Measurements from ENCODE around the gene SORCS2. TPM values are rescaled to one million over a fixed set of nuclear protein-coding genes. Genes with fewer than 3 reads are reported as not detected.

The SORCS2 gene
- total RNA-seq, 1 experiment from 2014 or later, result not detected

DNA sequence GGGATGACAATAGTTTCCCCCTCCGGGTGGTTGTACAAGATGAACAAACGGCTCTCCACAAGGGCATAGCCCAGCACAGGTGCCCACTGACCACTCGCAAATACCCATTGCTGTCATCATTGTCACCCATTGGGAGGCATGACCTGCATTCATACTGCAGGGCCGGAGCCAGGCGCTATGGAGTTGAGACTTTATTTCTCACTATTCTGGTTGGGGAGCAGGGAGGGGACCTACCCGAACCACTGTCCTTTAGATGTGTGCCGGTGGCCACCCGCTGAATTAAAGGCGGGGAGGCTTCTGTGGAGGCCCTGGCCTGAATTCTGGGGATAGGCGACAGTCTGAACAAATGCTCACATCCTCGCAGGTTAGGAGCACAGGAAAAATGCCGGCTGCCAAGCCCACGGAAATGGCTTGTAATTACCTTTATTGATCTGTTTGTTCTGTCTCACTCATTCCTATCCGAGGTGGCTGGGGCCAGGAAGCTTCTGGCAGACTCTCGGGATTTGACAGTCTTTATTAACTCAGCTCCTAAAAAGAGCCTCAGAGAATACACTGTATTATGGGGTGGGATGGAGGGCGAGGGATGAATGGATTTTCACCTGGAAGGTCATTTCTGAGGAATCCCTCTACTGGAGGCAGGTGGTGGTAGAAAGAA, 367.5 kb downstream of the SORCS2 start:
- Mint-ChIP-seq H3K27ac (ENCODE audit: low read depth, unreplicated experiment) (no peak overlapping the region), H3K27me3 (ENCODE audit: insufficient read depth, unreplicated experiment) (no peaks in the 10 kb centered on the region), H3K9me3 (ENCODE audit: unreplicated experiment) (no peaks in the 10 kb centered on the region), H3K4me3 (ENCODE audit: unreplicated experiment) (no peak overlapping the region), H3K36me3 (ENCODE audit: insufficient read depth, unreplicated experiment) (no peaks in the 10 kb centered on the region), H3K4me1 (ENCODE audit: insufficient read depth, unreplicated experiment) (peaks cover 12% of the 10 kb centered on the region)
- CTCF ChIA-PET, result interaction anchor here (0.6 kb wide), 1 partner anchor 471 kb away, joined by 3 read pairs; no protein-coding TSS in a partner anchor
- DNase-seq (ENCODE audit: unreplicated experiment), result no peak
- POLR2A ChIA-PET, result no interaction called here
- BruUV-seq (replicated peaks), result no TSS peak
- TF ChIP-seq, protein P1, sequence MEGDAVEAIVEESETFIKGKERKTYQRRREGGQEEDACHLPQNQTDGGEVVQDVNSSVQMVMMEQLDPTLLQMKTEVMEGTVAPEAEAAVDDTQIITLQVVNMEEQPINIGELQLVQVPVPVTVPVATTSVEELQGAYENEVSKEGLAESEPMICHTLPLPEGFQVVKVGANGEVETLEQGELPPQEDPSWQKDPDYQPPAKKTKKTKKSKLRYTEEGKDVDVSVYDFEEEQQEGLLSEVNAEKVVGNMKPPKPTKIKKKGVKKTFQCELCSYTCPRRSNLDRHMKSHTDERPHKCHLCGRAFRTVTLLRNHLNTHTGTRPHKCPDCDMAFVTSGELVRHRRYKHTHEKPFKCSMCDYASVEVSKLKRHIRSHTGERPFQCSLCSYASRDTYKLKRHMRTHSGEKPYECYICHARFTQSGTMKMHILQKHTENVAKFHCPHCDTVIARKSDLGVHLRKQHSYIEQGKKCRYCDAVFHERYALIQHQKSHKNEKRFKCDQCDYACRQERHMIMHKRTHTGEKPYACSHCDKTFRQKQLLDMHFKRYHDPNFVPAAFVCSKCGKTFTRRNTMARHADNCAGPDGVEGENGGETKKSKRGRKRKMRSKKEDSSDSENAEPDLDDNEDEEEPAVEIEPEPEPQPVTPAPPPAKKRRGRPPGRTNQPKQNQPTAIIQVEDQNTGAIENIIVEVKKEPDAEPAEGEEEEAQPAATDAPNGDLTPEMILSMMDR (IDR thresholded peaks at IDR 0.05; ENCODE audit: unreplicated experiment), result no peak
- intact Hi-C loops (cut with micrococcal nuclease), result no loop called here

- Mint-ChIP-seq H3K4me1 (ENCODE audit: insufficient read depth, unreplicated experiment) (peaks cover 12% of the 10 kb centered on the region), H3K4me3 (ENCODE audit: unreplicated experiment) (no peak overlapping the region), H3K36me3 (ENCODE audit: insufficient read depth, unreplicated experiment) (no peaks in the 10 kb centered on the region), H3K27me3 (ENCODE audit: insufficient read depth, unreplicated experiment) (no peaks in the 10 kb centered on the region), H3K27ac (ENCODE audit: low read depth, unreplicated experiment) (no peak overlapping the region), H3K9me3 (ENCODE audit: unreplicated experiment) (no peaks in the 10 kb centered on the region)
- ChIA-PET POLR2A (no interaction called here), CTCF (interaction anchor here (1.0 kb wide), 1 partner anchor 265 kb away, joined by 3 read pairs; no protein-coding TSS in a partner anchor)
- TF ChIP-seq, protein P1 (IDR thresholded peaks at IDR 0.05; ENCODE audit: unreplicated experiment), result no peak
- intact Hi-C loops (cut with micrococcal nuclease), result no loop called here
- no peak for DNase-seq (ENCODE audit: unreplicated experiment)
- no TSS peak for BruUV-seq (replicated peaks)
Measured at GRCh38 chr4:7561557-7561956, 369.2 kb downstream of the SORCS2 start.

DNA sequence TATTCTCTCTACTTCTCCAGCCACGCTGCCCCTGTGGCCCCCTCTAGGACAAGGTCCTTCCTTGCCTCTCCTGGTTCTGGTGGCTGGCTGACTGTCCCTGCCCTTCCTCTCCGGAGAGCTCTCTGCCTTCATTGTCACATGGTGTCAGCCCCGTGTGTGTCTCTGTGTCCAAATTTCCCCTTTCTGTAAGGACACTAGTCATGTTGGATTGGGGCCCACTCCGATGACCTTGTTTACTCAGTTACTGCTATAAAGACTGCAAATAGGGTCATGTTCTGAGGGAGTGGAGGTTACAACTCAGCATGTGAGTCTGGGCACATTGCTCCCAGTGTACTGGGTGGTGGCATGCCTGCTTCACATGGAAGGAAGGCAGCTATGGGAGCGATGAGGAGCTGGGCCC, 371.9 kb downstream of the SORCS2 start:
- intact Hi-C loops (cut with micrococcal nuclease), result no loop called here
- H3K9me3 Mint-ChIP-seq (ENCODE audit: unreplicated experiment), result no peaks in the 10 kb centered on the region
- CTCF ChIA-PET, result interaction anchor here (0.8 to 0.9 kb wide), 2 partner anchors 17 to 102 kb away, joined by 3 to 4 read pairs; no protein-coding TSS in a partner anchor

GRCh38 chr4:7565483-7565882, 373.1 kb downstream of the SORCS2 start:
- no TSS peak for BruUV-seq (replicated peaks)
- no peaks in the 10 kb centered on the region for H3K27me3 Mint-ChIP-seq (ENCODE audit: insufficient read depth, unreplicated experiment)
- intact Hi-C loops (cut with micrococcal nuclease), result no loop called here
- H3K9me3 Mint-ChIP-seq (ENCODE audit: unreplicated experiment), result no peaks in the 10 kb centered on the region
- TF ChIP-seq, protein P1 (IDR thresholded peaks at IDR 0.05; ENCODE audit: unreplicated experiment), result no peak
- ChIA-PET CTCF (no interaction called here), POLR2A (no interaction called here)
- no peak overlapping the region for H3K27ac Mint-ChIP-seq (ENCODE audit: low read depth, unreplicated experiment)
- no peaks in the 10 kb centered on the region for H3K4me1 Mint-ChIP-seq (ENCODE audit: insufficient read depth, unreplicated experiment)
- DNase-seq (ENCODE audit: unreplicated experiment), result no peak
- no peak overlapping the region for H3K4me3 Mint-ChIP-seq (ENCODE audit: unreplicated experiment)
- no peaks in the 10 kb centered on the region for H3K36me3 Mint-ChIP-seq (ENCODE audit: insufficient read depth, unreplicated experiment)

More for the DNA sequence above, 371.9 kb downstream of the SORCS2 start:
- POLR2A ChIA-PET, result no interaction called here
- Mint-ChIP-seq H3K4me1 (ENCODE audit: insufficient read depth, unreplicated experiment) (no peaks in the 10 kb centered on the region), H3K36me3 (ENCODE audit: insufficient read depth, unreplicated experiment) (no peaks in the 10 kb centered on the region), H3K27me3 (ENCODE audit: insufficient read depth, unreplicated experiment) (no peaks in the 10 kb centered on the region), H3K4me3 (ENCODE audit: unreplicated experiment) (no peak overlapping the region), H3K27ac (ENCODE audit: low read depth, unreplicated experiment) (no peak overlapping the region)
- no TSS peak for BruUV-seq (replicated peaks)
- no peak for DNase-seq (ENCODE audit: unreplicated experiment)
- TF ChIP-seq, protein P1 (IDR thresholded peaks at IDR 0.05; ENCODE audit: unreplicated experiment), result no peak

Data from MCF 10A (cell line).